GM12874 (cell line): Measurements from ENCODE around the gene LRRC1.

Experiments
- TF ChIP-seq, protein P1 (sequence below): IDR thresholded peaks from 2 replicates; pipeline ENCODE4 v1.5.1; 2011; ENCODE audit warnings: low read depth, mild to moderate bottlenecking, control low read depth, low read length, moderate library complexity; ENCODE audit not compliant: insufficient read depth

LRRC1 gene

DNA sequence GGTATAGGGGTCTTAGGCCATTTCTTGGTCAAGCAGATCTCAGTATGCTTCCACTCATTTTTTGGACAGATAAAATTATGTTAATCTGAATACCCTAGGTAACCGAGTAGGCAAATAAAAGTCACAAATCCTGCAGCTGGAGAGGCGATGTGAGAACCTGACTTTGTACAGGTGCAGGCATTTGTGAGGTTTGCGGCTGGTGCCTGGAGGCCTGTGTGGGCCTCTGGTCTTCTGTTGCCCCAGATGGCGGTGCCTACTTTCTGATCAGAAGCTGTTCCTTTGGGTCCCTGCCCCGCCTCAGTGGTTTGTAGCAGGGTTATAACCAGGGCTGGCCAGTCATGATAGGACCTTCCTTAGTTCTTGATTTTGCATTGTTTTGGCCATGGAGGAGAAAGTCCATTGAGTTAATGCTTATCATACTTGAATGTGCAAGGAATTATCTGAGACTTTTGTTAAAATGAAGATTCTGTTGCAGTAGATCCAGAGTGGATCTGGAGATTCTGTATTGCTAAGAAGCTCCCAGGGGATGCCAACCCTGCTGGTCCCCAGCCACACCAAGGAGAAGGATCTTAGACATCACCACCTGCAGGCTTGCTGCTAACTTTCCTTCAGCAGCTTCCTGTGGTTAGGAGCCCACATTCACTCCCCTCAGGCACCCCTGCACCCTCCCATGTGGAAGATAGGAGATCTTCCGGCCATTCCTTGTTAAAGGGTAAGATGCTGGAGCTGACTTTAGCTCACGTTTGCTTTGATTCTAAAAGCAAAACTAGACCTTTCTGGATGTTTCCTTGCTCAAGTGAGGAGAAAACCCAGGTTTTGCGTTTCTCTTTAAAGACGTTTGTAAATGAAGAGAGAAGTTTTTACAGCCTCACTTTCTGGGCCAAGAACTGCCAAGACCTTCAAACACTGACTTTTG is 50.7 kb downstream of the LRRC1 start:
- TF ChIP-seq, protein P1, sequence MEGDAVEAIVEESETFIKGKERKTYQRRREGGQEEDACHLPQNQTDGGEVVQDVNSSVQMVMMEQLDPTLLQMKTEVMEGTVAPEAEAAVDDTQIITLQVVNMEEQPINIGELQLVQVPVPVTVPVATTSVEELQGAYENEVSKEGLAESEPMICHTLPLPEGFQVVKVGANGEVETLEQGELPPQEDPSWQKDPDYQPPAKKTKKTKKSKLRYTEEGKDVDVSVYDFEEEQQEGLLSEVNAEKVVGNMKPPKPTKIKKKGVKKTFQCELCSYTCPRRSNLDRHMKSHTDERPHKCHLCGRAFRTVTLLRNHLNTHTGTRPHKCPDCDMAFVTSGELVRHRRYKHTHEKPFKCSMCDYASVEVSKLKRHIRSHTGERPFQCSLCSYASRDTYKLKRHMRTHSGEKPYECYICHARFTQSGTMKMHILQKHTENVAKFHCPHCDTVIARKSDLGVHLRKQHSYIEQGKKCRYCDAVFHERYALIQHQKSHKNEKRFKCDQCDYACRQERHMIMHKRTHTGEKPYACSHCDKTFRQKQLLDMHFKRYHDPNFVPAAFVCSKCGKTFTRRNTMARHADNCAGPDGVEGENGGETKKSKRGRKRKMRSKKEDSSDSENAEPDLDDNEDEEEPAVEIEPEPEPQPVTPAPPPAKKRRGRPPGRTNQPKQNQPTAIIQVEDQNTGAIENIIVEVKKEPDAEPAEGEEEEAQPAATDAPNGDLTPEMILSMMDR, result no peak

DNA sequence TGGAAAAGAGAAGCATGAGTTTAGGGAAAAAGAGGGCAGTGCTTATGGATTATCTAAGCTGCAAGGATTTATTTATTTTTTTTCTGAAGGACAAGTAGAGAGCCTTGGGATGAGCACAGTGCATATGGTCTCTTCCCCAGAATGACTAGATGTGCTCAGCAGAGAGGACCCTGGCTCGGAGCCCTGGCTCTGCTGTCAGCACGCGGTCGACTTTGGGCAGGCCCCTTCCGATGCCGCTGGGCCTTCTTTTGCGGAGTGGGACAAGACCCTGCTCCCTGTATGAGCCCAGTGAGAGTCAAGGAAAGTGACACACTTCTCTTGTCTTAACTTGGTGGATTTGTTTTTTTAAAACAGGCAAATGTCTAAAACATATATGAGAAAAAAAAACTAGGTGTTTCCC is 51.4 kb downstream of the LRRC1 start:
- TF ChIP-seq, protein P1, result no peak

DNA sequence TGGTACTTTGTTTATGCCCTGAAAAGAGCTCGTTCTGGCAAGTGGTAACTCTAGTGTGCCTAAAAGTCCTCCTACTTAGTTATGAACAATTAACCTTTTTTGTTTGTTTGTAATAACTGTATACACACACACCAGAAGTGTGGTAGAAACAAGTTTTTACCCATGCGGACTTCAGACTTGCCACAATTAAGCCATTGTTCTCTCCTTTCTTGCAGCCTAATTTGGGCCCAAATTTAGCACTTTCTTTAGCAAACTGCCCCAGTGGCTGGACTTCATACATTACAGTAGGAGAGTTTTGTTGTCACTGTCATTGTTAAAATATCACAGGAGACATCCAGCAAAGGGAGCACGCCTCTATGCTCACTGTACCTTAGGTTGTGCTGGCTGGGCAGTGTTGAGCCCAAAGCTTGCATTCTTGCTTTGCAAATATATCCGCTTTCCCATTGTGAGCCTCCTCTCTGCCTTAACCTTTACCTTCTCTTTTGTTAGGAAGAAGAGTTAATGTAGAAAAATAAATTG is 53.0 kb downstream of the LRRC1 start:
- TF ChIP-seq, protein P1, result no peak

DNA sequence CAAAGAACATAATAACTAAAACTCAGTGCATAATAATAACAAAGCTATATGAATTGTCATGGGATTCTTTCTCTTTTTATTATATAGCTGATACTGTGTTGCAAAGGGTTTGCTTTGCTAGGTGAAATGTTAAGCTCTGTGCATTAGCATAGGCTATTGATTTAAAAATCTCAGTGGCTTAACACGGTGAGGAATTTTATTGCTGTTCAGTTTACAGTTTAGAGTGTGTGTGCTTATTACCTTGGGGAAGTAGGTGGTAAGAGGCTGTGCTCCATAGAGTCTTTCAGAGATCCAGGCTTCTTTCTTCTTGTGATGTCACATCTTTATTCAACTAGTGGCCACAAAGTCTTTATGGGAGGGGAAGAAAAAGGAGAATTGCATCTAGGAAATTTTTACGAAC is 55.7 kb downstream of the LRRC1 start:
- TF ChIP-seq, protein P1, result no peak

DNA sequence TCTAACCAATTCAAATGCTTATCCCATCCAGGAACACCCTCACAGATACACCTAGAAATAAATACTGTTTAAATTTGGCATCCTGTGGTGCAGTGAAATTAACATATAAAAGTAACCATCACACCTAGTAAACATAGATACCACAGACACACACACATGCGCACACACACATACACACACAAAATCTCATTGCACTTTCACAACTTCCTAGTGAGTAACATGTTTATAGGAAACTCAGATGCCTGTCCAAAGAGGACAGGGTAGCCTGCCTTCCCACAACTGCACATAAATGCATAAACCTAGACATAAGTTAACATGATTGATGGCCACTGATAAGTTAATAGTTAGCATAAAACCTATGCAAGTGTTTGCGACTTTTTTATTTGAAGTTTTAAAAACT is 56.8 kb downstream of the LRRC1 start:
- TF ChIP-seq, protein P1, result no peak

DNA sequence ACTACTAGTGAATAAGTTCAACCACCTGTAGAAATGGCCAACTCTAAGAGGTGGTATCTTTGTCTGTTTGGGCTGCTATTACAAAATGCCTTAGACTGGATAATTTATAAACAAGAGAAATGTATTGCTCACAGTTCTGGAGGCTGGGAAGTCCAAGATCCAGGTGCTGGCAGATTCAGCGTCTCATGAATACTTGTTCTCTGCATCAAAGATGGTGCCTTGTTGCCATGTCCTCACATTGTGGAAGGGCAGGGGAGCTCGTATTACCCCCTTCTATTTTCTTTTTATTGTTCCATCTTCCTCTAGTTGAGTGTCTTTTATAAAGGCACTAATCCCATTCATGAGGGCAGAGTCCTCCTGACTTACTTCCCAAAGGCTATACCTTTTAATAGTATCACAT is 58.0 kb downstream of the LRRC1 start:
- TF ChIP-seq, protein P1, result no peak

DNA sequence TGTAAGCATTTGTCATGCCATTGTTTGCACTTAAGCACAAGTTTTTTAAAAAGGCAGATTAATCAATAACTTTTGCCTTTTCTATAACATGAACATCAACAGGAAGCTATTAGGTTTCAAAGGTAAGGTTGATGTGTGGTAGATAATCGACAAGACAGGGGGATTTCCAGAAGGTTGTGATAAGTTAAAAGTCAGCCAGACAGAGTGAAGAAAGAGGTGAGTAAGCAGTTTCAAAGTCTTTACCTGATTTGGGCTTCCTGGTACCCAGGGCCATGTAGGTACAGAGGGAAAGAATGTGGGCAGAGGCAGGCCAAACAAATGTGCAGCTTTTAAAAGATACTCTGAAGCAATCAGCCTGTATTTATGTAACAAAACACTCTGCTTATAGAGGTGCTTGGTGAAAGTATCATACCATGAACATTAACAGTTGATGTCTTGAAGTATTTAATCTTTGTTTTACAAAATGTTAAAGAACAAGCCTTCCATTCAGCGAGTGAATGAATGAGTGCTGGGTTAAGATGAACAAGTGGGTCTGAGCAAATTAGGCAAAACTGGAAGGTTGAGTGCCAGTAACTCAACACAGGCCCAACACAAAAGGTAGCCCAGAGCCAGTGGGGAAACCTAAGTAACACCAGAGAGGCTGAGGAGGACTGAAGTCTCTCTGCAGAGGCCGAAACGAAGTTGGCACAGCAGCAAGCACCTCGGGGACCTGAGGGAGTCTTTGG is 60.2 kb downstream of the LRRC1 start:
- TF ChIP-seq, protein P1, result no peak
